Rectal smooth muscle tissue (tissue), 1 donor: Measurements from ENCODE around the gene CCDC82.
A peak's percentile ranks its signal among the peaks of the same experiment; 100 is the strongest.
"Not testable (repeated sequence)": the region's sequence is repeated elsewhere in the genome, so short reads cannot be mapped to it uniquely, and the experiment has no call there.

Experiments
- H3K27ac ChIP-seq: one replicate; pipeline ENCODE4 v1.7.0; 2013; ENCODE audit warnings: low read depth, low read length, inconsistent platforms
- H3K27me3 ChIP-seq: one replicate; pipeline ENCODE4 v1.7.0; 2013; ENCODE audit warnings: low read length; ENCODE audit not compliant: control insufficient read depth, insufficient read depth
- H3K36me3 ChIP-seq: one replicate; pipeline ENCODE4 v1.7.0; 2013; ENCODE audit warnings: low read length; ENCODE audit not compliant: control insufficient read depth, insufficient read depth
- H3K4me1 ChIP-seq: one replicate; pipeline ENCODE4 v1.7.0; 2013; ENCODE audit warnings: low read length; ENCODE audit not compliant: control insufficient read depth, insufficient read depth
- H3K4me3 ChIP-seq: one replicate; pipeline ENCODE4 v1.7.0; 2013; ENCODE audit warnings: low read length
- H3K9ac ChIP-seq: one replicate; pipeline ENCODE4 v1.7.0; 2013; ENCODE audit warnings: low read length

Gene CCDC82

GRCh38 chr11:96389720-96390487 lies at the start of gene CCDC82, which contains the start of gene JRKL:
Gene CCDC82 (minus strand): TSS chr11:96389912. CDS start chr11:96384747, 5,165 bp downstream.
Gene JRKL (plus strand): TSS chr11:96390013. CDS start chr11:96390650, 637 bp downstream.
- H3K36me3 ChIP-seq: no peaks in the 10 kb centered on the region
- peaks cover 10% of the 10 kb centered on the region for H3K4me1 ChIP-seq
- H3K9ac ChIP-seq: peak within 1 kb of the TSS; percentile 89
- H3K27ac ChIP-seq: peak within 1 kb of the TSS; percentile 89
- H3K4me3 ChIP-seq: peak within 1 kb of the TSS; percentile 88
- no peaks in the 10 kb centered on the region for H3K27me3 ChIP-seq

GRCh38 chr11:96432654-96433053 lies 42.9 kb upstream of the CCDC82 start:
- H3K27me3 ChIP-seq, H3K4me3 ChIP-seq, H3K36me3 ChIP-seq, H3K4me1 ChIP-seq, H3K9ac ChIP-seq, H3K27ac ChIP-seq: not testable (repeated sequence)

- Histone ChIP-seq H3K27ac (no peak overlapping the region), H3K27me3 (no peaks in the 10 kb centered on the region), H3K4me1 (no peaks in the 10 kb centered on the region), H3K4me3 (no peak overlapping the region), H3K9ac (no peak overlapping the region), H3K36me3 (no peaks in the 10 kb centered on the region)
Measured at GRCh38 chr11:96430668-96431067, 41.0 kb upstream of the CCDC82 start.

GRCh38 chr11:96424693-96425092 lies 35.0 kb upstream of the CCDC82 start:
- Histone ChIP-seq H3K4me3 (no peak overlapping the region), H3K27ac (no peak overlapping the region), H3K27me3 (no peaks in the 10 kb centered on the region), H3K36me3 (no peaks in the 10 kb centered on the region), H3K4me1 (no peaks in the 10 kb centered on the region), H3K9ac (no peak overlapping the region)

GRCh38 chr11:96413408-96413807 lies 23.7 kb upstream of the CCDC82 start:
- Histone ChIP-seq H3K4me1 (no peaks in the 10 kb centered on the region), H3K4me3 (no peak overlapping the region), H3K36me3 (no peaks in the 10 kb centered on the region), H3K9ac (no peak overlapping the region), H3K27ac (no peak overlapping the region), H3K27me3 (no peaks in the 10 kb centered on the region)

- no peak overlapping the region for H3K27ac ChIP-seq
- H3K27me3 ChIP-seq: no peaks in the 10 kb centered on the region
- no peaks in the 10 kb centered on the region for H3K36me3 ChIP-seq
- H3K4me3 ChIP-seq: no peak overlapping the region
- H3K9ac ChIP-seq: no peak overlapping the region
- H3K4me1 ChIP-seq: no peaks in the 10 kb centered on the region
Measured at GRCh38 chr11:96412761-96413381, 23.2 kb upstream of the CCDC82 start.

GRCh38 chr11:96411412-96411811 lies 21.7 kb upstream of the CCDC82 start:
- H3K36me3 ChIP-seq, H3K27ac ChIP-seq, H3K9ac ChIP-seq, H3K4me3 ChIP-seq, H3K27me3 ChIP-seq, H3K4me1 ChIP-seq: not testable (repeated sequence)

- Histone ChIP-seq H3K9ac (no peak overlapping the region), H3K36me3 (no peaks in the 10 kb centered on the region), H3K27ac (no peak overlapping the region), H3K4me1 (no peaks in the 10 kb centered on the region), H3K4me3 (no peak overlapping the region), H3K27me3 (no peaks in the 10 kb centered on the region)
Measured at GRCh38 chr11:96400697-96401096, 11.0 kb upstream of the CCDC82 start.

- Histone ChIP-seq H3K4me1 (no peaks in the 10 kb centered on the region), H3K9ac (no peak overlapping the region), H3K4me3 (no peak overlapping the region), H3K36me3 (no peaks in the 10 kb centered on the region), H3K27ac (no peak overlapping the region), H3K27me3 (no peaks in the 10 kb centered on the region)
Measured at GRCh38 chr11:96397863-96398262, 8.2 kb upstream of the CCDC82 start.

- H3K27ac ChIP-seq: no peak overlapping the region
- no peak overlapping the region for H3K4me3 ChIP-seq
- H3K36me3 ChIP-seq: no peaks in the 10 kb centered on the region
- no peak overlapping the region for H3K9ac ChIP-seq
- no peaks in the 10 kb centered on the region for H3K4me1 ChIP-seq
- no peaks in the 10 kb centered on the region for H3K27me3 ChIP-seq
Measured at GRCh38 chr11:96396637-96397036, 6.9 kb upstream of the CCDC82 start.

GRCh38 chr11:96394773-96395172 lies 5.1 kb upstream of the CCDC82 start:
- no peaks in the 10 kb centered on the region for H3K36me3 ChIP-seq
- no peak overlapping the region for H3K27ac ChIP-seq
- no peaks in the 10 kb centered on the region for H3K27me3 ChIP-seq
- H3K9ac ChIP-seq: no peak overlapping the region
- H3K4me1 ChIP-seq: peaks cover 5% of the 10 kb centered on the region
- H3K4me3 ChIP-seq: no peak overlapping the region

GRCh38 chr11:96393753-96394348 lies 4.1 kb upstream of the CCDC82 start:
- Histone ChIP-seq H3K4me3 (no peak overlapping the region), H3K4me1 (peaks cover 5% of the 10 kb centered on the region), H3K27ac (no peak overlapping the region), H3K36me3 (no peaks in the 10 kb centered on the region), H3K27me3 (no peaks in the 10 kb centered on the region), H3K9ac (no peak overlapping the region)
